Measurements from ENCODE around the gene FHL3.

FHL3 gene

GRCh38 chr1:38005195-38006007 lies at the start of gene FHL3:
Gene FHL3 (minus strand): TSS chr1:38005514. CDS start chr1:37999412, 6,102 bp downstream.
- DNase-seq (ENCODE audit: low spot score) = no peak

DNA sequence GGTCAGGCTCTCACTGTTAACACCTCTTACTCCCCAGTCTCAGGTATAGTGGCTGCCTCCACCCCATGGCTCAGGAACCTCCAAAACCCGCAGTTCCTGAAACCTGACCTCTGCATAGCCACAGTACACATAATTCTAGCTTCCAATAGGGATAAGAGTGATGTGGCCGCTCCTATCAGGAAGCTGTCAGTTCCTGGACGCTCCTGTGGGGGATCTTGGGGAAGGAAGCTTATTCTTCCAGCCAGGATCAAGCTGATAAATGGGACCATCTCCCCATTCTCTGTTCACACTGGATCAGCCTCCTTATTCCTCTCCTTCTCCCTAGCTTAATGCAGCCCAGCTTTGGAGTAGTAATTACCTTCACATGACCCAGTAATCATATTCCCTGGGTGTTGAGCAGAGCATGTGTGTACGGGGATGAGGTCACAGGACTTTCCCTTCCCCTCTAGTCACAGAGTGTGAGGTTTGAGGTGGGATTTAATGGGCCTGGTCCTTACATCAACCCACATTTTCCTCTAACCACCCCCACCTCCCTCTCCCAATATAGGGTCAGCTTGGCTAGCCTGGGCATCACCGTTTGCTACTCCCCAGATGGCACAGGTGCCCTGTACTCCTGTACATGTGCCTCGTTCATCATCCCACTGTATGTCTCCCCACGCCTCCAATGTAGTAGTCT lies 48.2 kb upstream of the FHL3 start:
- DNase-seq (ENCODE audit: low spot score) = no peak

GRCh38 chr1:38052750-38053415 lies 47.6 kb upstream of the FHL3 start:
- DNase-seq (ENCODE audit: low spot score) = no peak

GRCh38 chr1:38051079-38051543 lies 45.8 kb upstream of the FHL3 start:
- DNase-seq (ENCODE audit: low spot score) = no peak

- DNase-seq (ENCODE audit: low spot score) = no peak
Observed at GRCh38 chr1:38050397-38051078, 45.2 kb upstream of the FHL3 start.

- no peak for DNase-seq (ENCODE audit: low spot score)
Observed at GRCh38 chr1:38047603-38048141, 42.4 kb upstream of the FHL3 start.

GRCh38 chr1:38046884-38047602 lies 41.7 kb upstream of the FHL3 start:
- peak; percentile 41 for DNase-seq (ENCODE audit: low spot score)

DNA sequence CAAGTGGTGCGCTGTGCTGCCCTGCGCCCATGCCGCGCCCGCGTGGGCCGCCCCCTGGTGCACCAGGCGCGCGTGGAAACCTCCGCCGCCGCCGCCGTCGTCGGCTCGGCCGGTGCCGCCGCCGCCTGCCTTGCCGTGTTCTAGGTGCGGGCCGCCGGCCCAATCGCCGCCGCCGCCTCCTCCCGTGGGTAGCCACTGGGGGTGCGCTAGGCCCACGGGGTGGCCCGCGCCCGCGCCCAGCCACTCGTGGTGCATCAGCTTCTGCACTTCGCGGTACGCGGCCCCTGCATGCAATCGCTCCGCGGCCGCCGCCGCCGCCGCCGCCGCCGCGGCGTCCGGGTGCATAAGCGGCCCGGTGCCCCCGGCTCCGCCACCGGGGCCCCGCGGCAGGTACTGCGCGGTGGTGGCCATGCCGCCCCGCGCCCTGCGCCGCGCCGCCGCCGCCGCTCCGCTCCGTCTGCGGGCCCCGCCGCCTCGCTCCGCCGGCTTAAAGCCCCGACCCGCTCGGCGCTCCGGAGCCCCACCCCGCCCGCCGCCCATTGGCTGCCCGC lies 41.1 kb upstream of the FHL3 start, which contains the start of gene POU3F1:
Gene POU3F1 (minus strand): TSS at position 461 of the 551 bp plus-strand sequence. CDS start 50 bp downstream, at position 411.
- no peak for DNase-seq (ENCODE audit: low spot score)

DNA sequence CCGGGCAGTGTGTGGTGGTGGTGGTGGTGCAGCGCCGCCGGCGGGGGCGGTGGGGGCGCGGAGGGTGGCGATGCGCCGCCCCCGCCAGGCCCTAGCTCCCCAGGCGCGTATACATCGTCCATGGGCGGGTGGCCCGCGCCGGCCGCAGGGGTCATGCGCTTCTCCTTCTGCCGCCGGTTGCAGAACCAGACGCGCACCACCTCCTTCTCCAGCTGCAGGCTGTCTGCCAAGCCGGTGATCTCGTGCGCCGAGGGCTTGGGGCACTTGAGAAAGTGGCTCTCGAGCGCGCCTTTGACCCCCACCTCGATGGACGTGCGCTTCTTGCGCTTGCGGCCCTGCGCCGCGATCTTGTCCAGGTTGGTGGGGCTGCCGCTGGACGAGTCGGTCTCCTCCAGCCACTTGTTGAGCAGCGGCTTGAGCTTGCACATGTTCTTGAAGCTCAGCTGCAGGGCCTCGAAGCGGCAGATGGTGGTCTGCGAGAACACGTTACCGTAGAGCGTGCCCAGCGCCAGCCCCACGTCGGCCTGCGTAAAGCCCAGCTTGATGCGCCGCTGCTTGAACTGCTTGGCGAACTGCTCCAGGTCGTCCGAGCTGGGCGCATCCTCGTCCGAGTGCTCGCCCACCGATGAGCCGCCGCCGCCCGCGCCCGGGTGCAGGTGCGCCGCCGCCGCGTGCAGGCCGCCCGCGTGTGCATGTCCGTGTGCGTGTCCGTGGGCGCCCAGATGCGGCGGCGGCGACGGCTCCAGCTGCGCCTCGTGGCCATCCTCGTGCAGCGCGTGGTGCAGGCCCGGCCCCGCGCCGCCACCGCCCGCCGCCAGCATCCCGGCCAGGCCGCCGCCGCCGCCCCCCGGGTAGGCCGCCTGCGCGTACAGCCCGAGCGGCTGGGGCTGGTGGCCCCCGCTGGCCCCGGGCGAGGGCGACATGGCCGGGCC lies 40.4 kb upstream of the FHL3 start:
- no peak for DNase-seq (ENCODE audit: low spot score)

DNA sequence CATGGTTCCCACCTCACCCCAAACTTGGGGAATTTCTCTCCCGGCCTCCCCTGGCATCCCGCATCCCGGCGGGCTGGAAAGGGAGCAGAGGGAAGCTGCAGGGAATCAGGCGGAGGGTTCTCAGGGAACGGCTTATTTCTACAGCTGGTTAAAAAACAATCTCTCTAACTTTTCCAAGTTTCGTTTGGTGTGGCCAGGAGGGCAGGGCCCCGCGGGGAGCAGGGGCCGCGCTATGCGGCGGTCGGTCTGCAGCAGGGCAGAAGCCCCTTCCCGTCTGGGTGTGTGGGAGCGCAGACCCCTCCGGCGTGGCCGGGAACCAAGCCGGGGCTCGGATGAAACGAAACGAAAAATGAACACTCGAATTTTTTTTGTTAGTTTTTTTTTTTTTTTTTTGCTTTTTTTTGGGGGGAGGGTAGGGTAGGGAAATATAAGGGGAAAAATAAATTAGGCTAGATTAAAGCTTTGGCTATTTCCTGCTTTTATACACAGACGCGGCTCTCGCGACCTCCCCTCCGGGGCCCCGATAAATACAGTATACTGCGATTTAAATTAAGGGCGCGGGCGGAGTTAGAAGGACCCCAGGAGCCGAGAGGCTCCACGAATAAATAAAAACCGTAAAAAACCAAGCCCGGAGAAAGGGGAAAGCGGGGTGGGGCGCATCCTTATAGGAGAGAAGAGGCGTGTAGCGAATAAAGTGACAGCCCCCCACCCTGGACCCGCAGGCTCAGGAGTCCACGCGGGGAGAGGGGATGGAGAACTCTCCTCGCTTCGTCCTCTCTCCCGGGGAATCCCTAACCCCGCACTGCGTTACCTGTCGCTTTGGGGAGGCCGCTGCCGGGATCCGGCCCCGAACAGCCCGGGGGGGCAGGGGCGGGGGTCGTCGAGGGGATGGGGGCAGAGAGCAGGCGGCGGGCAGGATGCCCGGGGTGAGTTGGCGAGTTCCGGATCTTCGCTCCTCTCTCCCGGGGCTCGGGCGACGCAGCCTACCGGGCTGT lies 39.2 kb upstream of the FHL3 start:
- DNase-seq (ENCODE audit: low spot score) = no peak

DNA sequence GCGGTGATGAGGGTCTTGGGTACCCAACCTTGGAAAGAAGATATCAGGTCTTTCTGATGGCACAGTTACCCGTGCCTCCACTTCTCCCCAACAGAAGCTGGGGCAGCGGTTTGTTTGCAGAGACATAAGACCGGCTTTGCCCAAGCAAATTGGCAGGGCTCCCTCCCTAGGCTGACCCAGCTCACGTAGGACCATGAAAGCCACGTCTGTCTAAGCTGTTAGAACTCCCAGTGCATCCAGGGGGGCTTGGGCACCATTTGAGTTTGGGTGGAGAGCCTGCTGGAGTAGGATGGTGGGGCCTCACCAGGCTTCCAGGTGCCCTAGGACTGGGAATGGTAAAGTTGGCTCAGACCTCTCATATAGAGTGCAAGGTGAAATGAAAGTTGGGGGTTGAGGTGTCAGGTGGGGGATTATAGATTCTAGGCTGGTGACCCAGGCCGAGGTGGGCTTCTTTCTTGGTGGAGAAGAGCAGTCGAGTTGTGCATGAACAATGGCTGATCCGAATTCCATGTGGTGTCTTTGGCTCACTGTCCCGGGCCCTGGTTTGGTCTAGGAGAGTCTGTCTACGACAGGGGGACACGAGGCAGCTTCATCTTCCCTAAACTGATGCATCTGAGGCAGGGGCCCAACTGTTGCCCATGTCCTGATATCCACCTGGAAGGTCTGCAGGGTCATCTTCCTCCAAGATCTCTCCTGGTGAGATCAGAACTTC lies 37.9 kb upstream of the FHL3 start:
- no peak for DNase-seq (ENCODE audit: low spot score)

DNA sequence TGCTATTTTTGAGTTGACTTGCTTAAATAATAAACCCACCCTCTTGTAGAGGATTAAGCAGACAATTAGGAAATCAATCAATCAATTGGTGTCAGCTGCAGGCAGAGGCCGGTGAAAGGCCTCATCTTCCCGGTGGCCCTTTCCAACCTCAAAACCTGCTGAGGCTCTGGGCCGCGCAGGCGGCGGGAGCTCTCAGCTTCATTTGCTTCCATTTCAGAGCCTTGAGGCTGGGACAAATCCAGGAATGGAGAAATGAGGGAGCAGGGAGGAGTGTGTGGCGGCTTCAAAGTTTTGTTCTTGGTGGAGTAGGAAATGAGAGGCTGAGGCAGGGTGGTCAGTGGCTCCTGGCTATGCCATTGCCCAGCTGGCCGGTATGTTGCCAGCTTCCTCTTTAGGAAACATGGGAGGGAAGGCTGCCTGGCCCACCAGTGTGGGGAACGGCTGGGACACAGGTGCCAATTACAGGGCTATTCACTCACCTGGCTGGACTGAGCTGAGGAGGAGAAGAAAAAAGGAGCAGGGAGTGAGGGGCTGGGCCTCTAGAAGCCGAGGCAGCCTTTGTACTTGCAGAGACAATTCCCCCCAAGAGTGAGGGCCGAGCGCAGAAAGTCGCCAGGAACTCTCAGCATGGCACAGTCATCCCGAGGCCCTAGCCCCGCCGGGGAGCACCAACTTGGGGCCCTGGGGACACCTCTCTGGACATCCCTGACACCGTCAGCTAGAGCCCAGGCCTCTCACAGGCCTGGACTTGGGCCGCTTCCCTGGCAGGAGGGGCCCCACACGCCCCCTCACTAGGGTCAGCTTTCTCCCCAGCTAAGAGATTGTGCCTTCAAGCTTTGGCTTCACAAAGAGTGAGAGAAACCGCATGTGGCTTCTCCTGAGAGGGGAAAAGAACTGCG lies 36.9 kb upstream of the FHL3 start:
- DNase-seq (ENCODE audit: low spot score) = no peak

- no peak for DNase-seq (ENCODE audit: low spot score)
Observed at GRCh38 chr1:38039331-38040088, 34.2 kb upstream of the FHL3 start.

DNA sequence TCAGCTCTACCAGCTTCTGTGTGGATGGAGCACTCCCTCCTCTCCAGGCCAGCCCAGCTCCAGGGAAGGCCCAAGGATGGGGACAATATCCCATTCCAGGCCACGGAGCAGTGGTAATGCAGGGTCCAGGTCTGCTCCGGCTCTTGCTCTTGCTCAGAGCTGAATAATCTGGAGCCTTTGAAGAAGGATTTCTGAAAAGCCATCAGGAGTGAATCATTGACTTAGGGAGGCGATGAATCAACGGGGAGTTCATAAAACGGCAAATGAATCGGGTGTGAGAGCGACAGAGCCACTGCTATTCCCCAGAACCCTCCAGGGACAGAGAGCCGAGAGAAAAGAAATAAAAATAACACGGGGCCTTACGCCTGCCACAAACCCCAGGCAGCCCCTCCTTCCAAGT lies 33.5 kb upstream of the FHL3 start:
- no peak for DNase-seq (ENCODE audit: low spot score)

- DNase-seq (ENCODE audit: low spot score) = peak; percentile 45
Observed at GRCh38 chr1:38037221-38037939, 32.1 kb upstream of the FHL3 start.

All from hematopoietic multipotent progenitor cell treated with erythropoietin and hydrocortisone succinate and interleukin-3 and kit ligand, for 15 days (in vitro differentiated cells).